ENCODE results near the gene ICOSLG.

The ICOSLG gene

GRCh38 chr21:44263221-44263760 lies 22.5 kb upstream of the ICOSLG start:
- Histone ChIP-seq H3K9ac (ENCODE audit: low read length in 2 of 2) (no peak overlapping the region), H3K27ac (ENCODE audit: low read length) (no peak overlapping the region), H3K4me1 (ENCODE audit: control insufficient read depth, insufficient read depth, low read length) (no peaks in the 10 kb centered on the region), H3K36me3 (ENCODE audit: control insufficient read depth in 2 of 2, insufficient read depth in 2 of 2, low read length in 2 of 2) (no peaks in the 10 kb centered on the region), H3K4me3 (ENCODE audit: low read length in 2 of 2) (no peak overlapping the region), H3K27me3 (ENCODE audit: control insufficient read depth in 1 of 2, insufficient read depth in 2 of 2, low read length in 2 of 2) (peaks cover 0 to 4% of the 10 kb centered on the region in 2 donors), H3K9me3 (ENCODE audit: control insufficient read depth in 2 of 2, low read length in 2 of 2) (peaks cover 0 to 7% of the 10 kb centered on the region in 2 donors)

- H3K27me3 ChIP-seq (ENCODE audit: control insufficient read depth in 1 of 2, insufficient read depth in 2 of 2, low read length in 2 of 2), result peaks cover 0 to 4% of the 10 kb centered on the region in 2 donors
- H3K4me3 ChIP-seq (ENCODE audit: low read length in 2 of 2), result no peak overlapping the region
- H3K36me3 ChIP-seq (ENCODE audit: control insufficient read depth in 2 of 2, insufficient read depth in 2 of 2, low read length in 2 of 2), result no peaks in the 10 kb centered on the region
- H3K9ac ChIP-seq (ENCODE audit: low read length in 2 of 2), result no peak overlapping the region
- H3K9me3 ChIP-seq (ENCODE audit: control insufficient read depth in 2 of 2, low read length in 2 of 2), result peaks cover 0 to 7% of the 10 kb centered on the region in 2 donors
- no peak overlapping the region for H3K27ac ChIP-seq (ENCODE audit: low read length)
- no peaks in the 10 kb centered on the region for H3K4me1 ChIP-seq (ENCODE audit: control insufficient read depth, insufficient read depth, low read length)
Observed at GRCh38 chr21:44262338-44263056, 21.8 kb upstream of the ICOSLG start.

GRCh38 chr21:44261675-44262295 lies 21.0 kb upstream of the ICOSLG start, which contains the start of gene DNMT3L:
Gene DNMT3L, minus strand, starts transcription at chr21:44261897. Its CDS starts 638 bp downstream, at chr21:44261259.
- no peak within 1 kb of the TSS for H3K9ac ChIP-seq (ENCODE audit: low read length in 2 of 2)
- peaks cover 0 to 4% of the 10 kb centered on the region in 2 donors for H3K27me3 ChIP-seq (ENCODE audit: control insufficient read depth in 1 of 2, insufficient read depth in 2 of 2, low read length in 2 of 2)
- no peak within 1 kb of the TSS for H3K4me3 ChIP-seq (ENCODE audit: low read length in 2 of 2)
- no peak within 1 kb of the TSS for H3K27ac ChIP-seq (ENCODE audit: low read length)
- H3K36me3 ChIP-seq (ENCODE audit: control insufficient read depth in 2 of 2, insufficient read depth in 2 of 2, low read length in 2 of 2), result no peaks in the 10 kb centered on the region
- no peaks in the 10 kb centered on the region for H3K4me1 ChIP-seq (ENCODE audit: control insufficient read depth, insufficient read depth, low read length)
- peaks cover 0 to 7% of the 10 kb centered on the region in 2 donors for H3K9me3 ChIP-seq (ENCODE audit: control insufficient read depth in 2 of 2, low read length in 2 of 2)

GRCh38 chr21:44260791-44261631 lies 20.3 kb upstream of the ICOSLG start:
- Histone ChIP-seq H3K9me3 (ENCODE audit: control insufficient read depth in 2 of 2, low read length in 2 of 2) (peaks cover 0 to 7% of the 10 kb centered on the region in 2 donors), H3K4me1 (ENCODE audit: control insufficient read depth, insufficient read depth, low read length) (no peaks in the 10 kb centered on the region), H3K9ac (ENCODE audit: low read length in 2 of 2) (no peak overlapping the region), H3K4me3 (ENCODE audit: low read length in 2 of 2) (no peak overlapping the region), H3K27me3 (ENCODE audit: control insufficient read depth in 1 of 2, insufficient read depth in 2 of 2, low read length in 2 of 2) (peaks cover 0 to 4% of the 10 kb centered on the region in 2 donors), H3K36me3 (ENCODE audit: control insufficient read depth in 2 of 2, insufficient read depth in 2 of 2, low read length in 2 of 2) (no peaks in the 10 kb centered on the region), H3K27ac (ENCODE audit: low read length) (no peak overlapping the region)

GRCh38 chr21:44260066-44260465 lies 19.3 kb upstream of the ICOSLG start:
- Histone ChIP-seq H3K27ac (ENCODE audit: low read length) (no peak overlapping the region), H3K9ac (ENCODE audit: low read length in 2 of 2) (no peak overlapping the region), H3K4me1 (ENCODE audit: control insufficient read depth, insufficient read depth, low read length) (no peaks in the 10 kb centered on the region), H3K27me3 (ENCODE audit: control insufficient read depth in 1 of 2, insufficient read depth in 2 of 2, low read length in 2 of 2) (peaks cover 0 to 4% of the 10 kb centered on the region in 2 donors), H3K9me3 (ENCODE audit: control insufficient read depth in 2 of 2, low read length in 2 of 2) (peaks cover 0 to 7% of the 10 kb centered on the region in 2 donors), H3K36me3 (ENCODE audit: control insufficient read depth in 2 of 2, insufficient read depth in 2 of 2, low read length in 2 of 2) (no peaks in the 10 kb centered on the region), H3K4me3 (ENCODE audit: low read length in 2 of 2) (no peak overlapping the region)

- no peak overlapping the region for H3K27ac ChIP-seq (ENCODE audit: low read length)
Observed at GRCh38 chr21:44259082-44259705, 18.5 kb upstream of the ICOSLG start.

GRCh38 chr21:44258056-44258725 lies 17.4 kb upstream of the ICOSLG start:
- Histone ChIP-seq H3K27me3 (ENCODE audit: control insufficient read depth in 1 of 2, insufficient read depth in 2 of 2, low read length in 2 of 2) (peaks cover 0 to 4% of the 10 kb centered on the region in 2 donors), H3K4me3 (ENCODE audit: low read length in 2 of 2) (no peak overlapping the region), H3K9ac (ENCODE audit: low read length in 2 of 2) (no peak overlapping the region), H3K27ac (ENCODE audit: low read length) (no peak overlapping the region), H3K9me3 (ENCODE audit: control insufficient read depth in 2 of 2, low read length in 2 of 2) (peaks cover 0 to 7% of the 10 kb centered on the region in 2 donors), H3K4me1 (ENCODE audit: control insufficient read depth, insufficient read depth, low read length) (no peaks in the 10 kb centered on the region), H3K36me3 (ENCODE audit: control insufficient read depth in 2 of 2, insufficient read depth in 2 of 2, low read length in 2 of 2) (no peaks in the 10 kb centered on the region)

More at GRCh38 chr21:44259082-44259705, 18.5 kb upstream of the ICOSLG start:
- no peak overlapping the region for H3K9ac ChIP-seq (ENCODE audit: low read length in 2 of 2)
- peaks cover 0 to 7% of the 10 kb centered on the region in 2 donors for H3K9me3 ChIP-seq (ENCODE audit: control insufficient read depth in 2 of 2, low read length in 2 of 2)
- no peaks in the 10 kb centered on the region for H3K36me3 ChIP-seq (ENCODE audit: control insufficient read depth in 2 of 2, insufficient read depth in 2 of 2, low read length in 2 of 2)
- no peaks in the 10 kb centered on the region for H3K4me1 ChIP-seq (ENCODE audit: control insufficient read depth, insufficient read depth, low read length)
- H3K4me3 ChIP-seq (ENCODE audit: low read length in 2 of 2), result no peak overlapping the region
- peaks cover 0 to 4% of the 10 kb centered on the region in 2 donors for H3K27me3 ChIP-seq (ENCODE audit: control insufficient read depth in 1 of 2, insufficient read depth in 2 of 2, low read length in 2 of 2)

- Histone ChIP-seq H3K4me1 (ENCODE audit: control insufficient read depth, insufficient read depth, low read length) (no peaks in the 10 kb centered on the region), H3K27ac (ENCODE audit: low read length) (no peak overlapping the region), H3K27me3 (ENCODE audit: control insufficient read depth in 1 of 2, insufficient read depth in 2 of 2, low read length in 2 of 2) (no peaks in the 10 kb centered on the region)
Observed at GRCh38 chr21:44255511-44255981, 14.8 kb upstream of the ICOSLG start.

GRCh38 chr21:44253832-44254710 lies 13.3 kb upstream of the ICOSLG start:
- Histone ChIP-seq H3K9ac (ENCODE audit: low read length in 2 of 2) (no peak overlapping the region), H3K4me1 (ENCODE audit: control insufficient read depth, insufficient read depth, low read length) (no peaks in the 10 kb centered on the region), H3K4me3 (ENCODE audit: low read length in 2 of 2) (no peak overlapping the region), H3K27me3 (ENCODE audit: control insufficient read depth in 1 of 2, insufficient read depth in 2 of 2, low read length in 2 of 2) (no peaks in the 10 kb centered on the region), H3K9me3 (ENCODE audit: control insufficient read depth in 2 of 2, low read length in 2 of 2) (peaks cover 0 to 2% of the 10 kb centered on the region in 2 donors), H3K27ac (ENCODE audit: low read length) (no peak overlapping the region), H3K36me3 (ENCODE audit: control insufficient read depth in 2 of 2, insufficient read depth in 2 of 2, low read length in 2 of 2) (no peaks in the 10 kb centered on the region)

More at GRCh38 chr21:44255511-44255981, 14.8 kb upstream of the ICOSLG start:
- H3K9ac ChIP-seq (ENCODE audit: low read length in 2 of 2), result no peak overlapping the region
- no peak overlapping the region for H3K4me3 ChIP-seq (ENCODE audit: low read length in 2 of 2)
- H3K9me3 ChIP-seq (ENCODE audit: control insufficient read depth in 2 of 2, low read length in 2 of 2), result peaks cover 0 to 7% of the 10 kb centered on the region in 2 donors
- H3K36me3 ChIP-seq (ENCODE audit: control insufficient read depth in 2 of 2, insufficient read depth in 2 of 2, low read length in 2 of 2), result no peaks in the 10 kb centered on the region
